H9 (cell line): ENCODE results near the gene CCDC91. TPM values are rescaled to one million over a fixed set of nuclear protein-coding genes. Genes with fewer than 3 reads are reported as not detected.

ENCODE experiments used
- DNase-seq: peaks from one replicate; pipeline ENCODE4 v3.0.0-alpha.2; 2017
- H2AFZ ChIP-seq: one replicate; pipeline ENCODE4 v1.6.1; 2013; ENCODE audit warnings: mild to moderate bottlenecking, low read length, control low read depth, moderate library complexity
- H2AK5ac ChIP-seq: 2 replicates; pipeline ENCODE4 v1.6.1; 2013; ENCODE audit warnings: low read length, control low read depth, mixed read lengths; ENCODE audit not compliant: insufficient read length
- H2BK120ac ChIP-seq: one replicate; pipeline ENCODE4 v1.6.1; 2013; ENCODE audit warnings: low read depth, mild to moderate bottlenecking, low read length, control low read depth, inconsistent platforms; ENCODE audit not compliant: poor library complexity, severe bottlenecking
- H2BK12ac ChIP-seq: 2 replicates; pipeline ENCODE4 v1.6.1; 2013; ENCODE audit warnings: low read length, control low read depth, mixed read lengths, low read depth; ENCODE audit not compliant: insufficient read length
- H2BK15ac ChIP-seq: 2 replicates; pipeline ENCODE4 v1.6.1; 2013; ENCODE audit warnings: low read depth, low read length, control low read depth
- H2BK20ac ChIP-seq: one replicate; pipeline ENCODE4 v1.6.1; 2013; ENCODE audit warnings: low read depth, mild to moderate bottlenecking, low read length, control low read depth, inconsistent platforms; ENCODE audit not compliant: poor library complexity, severe bottlenecking
- H2BK5ac ChIP-seq: 2 replicates; pipeline ENCODE4 v1.6.1; 2013; ENCODE audit warnings: low read length, control low read depth, mixed read lengths; ENCODE audit not compliant: insufficient read length
- H3K14ac ChIP-seq: 2 replicates; pipeline ENCODE4 v1.6.1; 2013; ENCODE audit warnings: low read length, control low read depth; ENCODE audit not compliant: insufficient read depth
- H3K18ac ChIP-seq: 2 replicates; pipeline ENCODE4 v1.6.1; 2013; ENCODE audit warnings: low read depth, mild to moderate bottlenecking, mixed read lengths, low read length, control low read depth; ENCODE audit not compliant: insufficient read length
- H3K23ac ChIP-seq: 2 replicates; pipeline ENCODE4 v1.6.1; 2013; ENCODE audit warnings: low read length, control low read depth, mixed read lengths, low read depth; ENCODE audit not compliant: insufficient read length
- H3K23me2 ChIP-seq: 2 replicates; pipeline ENCODE4 v1.6.1; 2013; ENCODE audit warnings: low read depth, mild to moderate bottlenecking, mixed read lengths, low read length, control low read depth; ENCODE audit not compliant: insufficient read length, poor library complexity, severe bottlenecking
- H3K27ac ChIP-seq: 2 replicates; pipeline ENCODE4 v1.5.1; 2013; ENCODE audit warnings: low read length, control low read depth, mixed read lengths, low read depth; ENCODE audit not compliant: insufficient read length
- H3K27me3 ChIP-seq: 2 replicates; pipeline ENCODE4 v1.6.1; 2013; ENCODE audit warnings: low read length, control low read depth, inconsistent platforms; ENCODE audit not compliant: insufficient read depth
- H3K4ac ChIP-seq: 2 replicates; pipeline ENCODE4 v1.6.1; 2013; ENCODE audit warnings: low read depth, mild to moderate bottlenecking, control low read depth, inconsistent platforms, low read length, moderate library complexity
- H3K4me1 ChIP-seq: 2 replicates; pipeline ENCODE4 v1.6.1; 2013; ENCODE audit warnings: low read length, control low read depth, inconsistent platforms; ENCODE audit not compliant: insufficient read depth
- H3K4me2 ChIP-seq: 2 replicates; pipeline ENCODE4 v1.6.1; 2013; ENCODE audit warnings: low read length, control low read depth, mixed read lengths; ENCODE audit not compliant: insufficient read length, insufficient read depth
- H3K56ac ChIP-seq: 2 replicates; pipeline ENCODE4 v1.6.1; 2013; ENCODE audit warnings: low read depth, mild to moderate bottlenecking, mixed read lengths, low read length, control low read depth; ENCODE audit not compliant: insufficient read length
- H3K79me1 ChIP-seq: 2 replicates; pipeline ENCODE4 v1.6.1; 2013; ENCODE audit warnings: low read depth, mild to moderate bottlenecking, moderate library complexity, low read length, control low read depth, inconsistent platforms; ENCODE audit not compliant: insufficient read depth, poor library complexity, severe bottlenecking
- H3K79me2 ChIP-seq: 2 replicates; pipeline ENCODE4 v1.6.1; 2013; ENCODE audit warnings: low read length, control low read depth, inconsistent platforms; ENCODE audit not compliant: insufficient read depth
- H3K9ac ChIP-seq: 2 replicates; pipeline ENCODE4 v1.6.1; 2013; ENCODE audit warnings: low read length, control low read depth, mixed read lengths; ENCODE audit not compliant: insufficient read length; ENCODE audit errors: extremely low read depth
- H3K9me3 ChIP-seq: one replicate; pipeline ENCODE4 v1.6.1; 2013; ENCODE audit warnings: low read depth, low read length, inconsistent platforms; ENCODE audit not compliant: control insufficient read depth
- H3T11ph ChIP-seq: one replicate; pipeline ENCODE4 v1.6.1; 2013; ENCODE audit warnings: mild to moderate bottlenecking, low read length, control low read depth, inconsistent platforms
- H4K20me1 ChIP-seq: one replicate; pipeline ENCODE4 v1.6.1; 2013; ENCODE audit not compliant: control insufficient read depth, insufficient read length, insufficient read depth
- H4K5ac ChIP-seq: 2 replicates; pipeline ENCODE4 v1.6.1; 2013; ENCODE audit warnings: low read depth, mild to moderate bottlenecking, mixed read lengths, low read length, control low read depth; ENCODE audit not compliant: insufficient read length
- H4K8ac ChIP-seq: replicated peaks from 2 replicates; pipeline ENCODE4 v1.6.1; 2013; ENCODE audit warnings: low read length, control low read depth, mixed read lengths, low read depth; ENCODE audit not compliant: insufficient read length
- H4K91ac ChIP-seq: 2 replicates; pipeline ENCODE4 v1.6.1; 2013; ENCODE audit warnings: low read depth, mild to moderate bottlenecking, moderate library complexity, mixed read lengths, low read length, control low read depth; ENCODE audit not compliant: insufficient read length
- H3K27ac Mint-ChIP-seq, 3 experiments: 2 replicates in 2 of 3; 3 replicates in 1 of 3; pipeline ENCODE4 v1.8.0; 2020 to 2021; ENCODE audit warnings: mixed read lengths in 3 of 3, mild to moderate bottlenecking in 1 of 3, moderate library complexity in 1 of 3
- H3K27me3 Mint-ChIP-seq: 2 replicates; pipeline ENCODE4 v1.8.0; 2021; ENCODE audit warnings: low read depth, mild to moderate bottlenecking, moderate library complexity, mixed read lengths
- H3K36me3 Mint-ChIP-seq, 3 experiments: 2 replicates in 2 of 3; 3 replicates in 1 of 3; pipeline ENCODE4 v1.8.0; 2020 to 2021; ENCODE audit warnings: low read depth in 3 of 3, mixed read lengths in 3 of 3; ENCODE audit not compliant: insufficient read depth in 1 of 3
- H3K4me1 Mint-ChIP-seq, 2 experiments: 2 replicates each; pipeline ENCODE4 v1.8.0; 2020; ENCODE audit warnings: mixed read lengths in 2 of 2
- H3K4me3 Mint-ChIP-seq, 2 experiments: 2 replicates in 1 of 2; 3 replicates in 1 of 2; pipeline ENCODE4 v1.8.0; 2020 to 2021; ENCODE audit warnings: mild to moderate bottlenecking in 2 of 2, mixed read lengths in 2 of 2, moderate library complexity in 1 of 2
- H3K9me3 Mint-ChIP-seq, 2 experiments: 2 replicates in 1 of 2; 3 replicates in 1 of 2; pipeline ENCODE4 v1.8.0; 2020; ENCODE audit warnings: mild to moderate bottlenecking in 2 of 2, mixed read lengths in 2 of 2, moderate library complexity in 1 of 2
- WGBS: extraction: QIAGEN DNeasy Blood & Tissue Kit; methylation state at CpG from one replicate; pipeline ENCODE4 v1.1.7; 2013; ENCODE audit warnings: missing lambda C conversion rate, low lambda C conversion rate, mixed read lengths; ENCODE audit not compliant: insufficient read length; ENCODE audit errors: extremely low coverage; 5-methylcytosine and 5-hydroxymethylcytosine counted together
- total RNA-seq: library from RNA; stranded (reverse); gene quantifications from 2 replicates; pipeline ENCODE4 v1.2.1, GENCODE V29; 2021
- TF ChIP-seq, protein P1 (sequence below): fragments of 200-600 bp; sonication (generic); conservative IDR thresholded peaks from 3 replicates; pipeline ENCODE4 v1.8.0; 2021; ENCODE audit warnings: antibody characterized with exemption, mild to moderate bottlenecking

CCDC91 gene
- total RNA-seq, 1 experiment from 2014 or later = 22.7 TPM

DNA sequence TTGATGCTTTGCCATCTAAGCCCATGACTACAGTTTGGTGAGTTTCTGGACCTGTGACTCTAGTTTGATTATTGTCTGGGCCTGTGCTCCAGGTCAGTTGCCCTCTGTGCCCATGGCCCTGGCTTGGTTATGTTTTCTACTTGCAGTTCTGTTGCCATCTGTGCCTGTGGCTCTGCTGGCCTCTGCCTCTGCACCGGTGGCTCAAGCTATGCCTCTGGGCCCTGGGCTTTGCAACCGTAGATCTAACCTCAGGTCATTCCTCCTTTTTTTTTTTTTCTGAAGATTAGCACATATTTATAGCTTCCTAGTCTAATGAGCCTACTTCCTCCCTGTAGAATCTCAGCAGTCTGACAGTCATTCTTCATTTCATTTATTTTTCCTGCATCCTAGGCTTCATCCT is 161.2 kb downstream of the CCDC91 start:
- no peak overlapping the region for H3K56ac ChIP-seq
- H2BK12ac ChIP-seq = no peak overlapping the region
- no peaks in the 10 kb centered on the region for H3K9me3 ChIP-seq
- no peaks in the 10 kb centered on the region for H4K20me1 ChIP-seq
- H3K18ac ChIP-seq = no peak overlapping the region
- no peak overlapping the region for H2AFZ ChIP-seq
- no peaks in the 10 kb centered on the region for H3K4me1 ChIP-seq
- no peaks in the 10 kb centered on the region for H3K23me2 ChIP-seq
- no peak overlapping the region for H2BK20ac ChIP-seq
- no peaks in the 10 kb centered on the region for H3K79me2 ChIP-seq
- Mint-ChIP-seq H3K4me1 (peaks cover 4 to 5% of the 10 kb centered on the region in 2 experiments; a peak in 3 of 4 replicates), H3K27ac (no peak overlapping the region; a peak in 1 of 7 replicates), H3K4me3 (no peak overlapping the region), H3K27me3 (no peaks in the 10 kb centered on the region), H3K9me3 (peaks cover 9 to 19% of the 10 kb centered on the region in 2 experiments; a peak in 4 of 5 replicates), H3K36me3 (peaks cover 18 to 38% (median 23%) of the 10 kb centered on the region in 3 experiments)
- no peak overlapping the region for H4K91ac ChIP-seq
- no peak overlapping the region for H2BK15ac ChIP-seq
- no CpG with 5 or more reads among the region's 2 CpGs for WGBS
- no peak overlapping the region for H4K8ac ChIP-seq
- H3K14ac ChIP-seq = no peak overlapping the region
- TF ChIP-seq, protein P1, sequence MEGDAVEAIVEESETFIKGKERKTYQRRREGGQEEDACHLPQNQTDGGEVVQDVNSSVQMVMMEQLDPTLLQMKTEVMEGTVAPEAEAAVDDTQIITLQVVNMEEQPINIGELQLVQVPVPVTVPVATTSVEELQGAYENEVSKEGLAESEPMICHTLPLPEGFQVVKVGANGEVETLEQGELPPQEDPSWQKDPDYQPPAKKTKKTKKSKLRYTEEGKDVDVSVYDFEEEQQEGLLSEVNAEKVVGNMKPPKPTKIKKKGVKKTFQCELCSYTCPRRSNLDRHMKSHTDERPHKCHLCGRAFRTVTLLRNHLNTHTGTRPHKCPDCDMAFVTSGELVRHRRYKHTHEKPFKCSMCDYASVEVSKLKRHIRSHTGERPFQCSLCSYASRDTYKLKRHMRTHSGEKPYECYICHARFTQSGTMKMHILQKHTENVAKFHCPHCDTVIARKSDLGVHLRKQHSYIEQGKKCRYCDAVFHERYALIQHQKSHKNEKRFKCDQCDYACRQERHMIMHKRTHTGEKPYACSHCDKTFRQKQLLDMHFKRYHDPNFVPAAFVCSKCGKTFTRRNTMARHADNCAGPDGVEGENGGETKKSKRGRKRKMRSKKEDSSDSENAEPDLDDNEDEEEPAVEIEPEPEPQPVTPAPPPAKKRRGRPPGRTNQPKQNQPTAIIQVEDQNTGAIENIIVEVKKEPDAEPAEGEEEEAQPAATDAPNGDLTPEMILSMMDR = no peak
- no peaks in the 10 kb centered on the region for H3K79me1 ChIP-seq
- no peak overlapping the region for H4K5ac ChIP-seq
- no peak overlapping the region for H3K4ac ChIP-seq
- H2AK5ac ChIP-seq = no peak overlapping the region
- no peaks in the 10 kb centered on the region for H3K27me3 ChIP-seq
- no peak overlapping the region for H2BK5ac ChIP-seq
- no peak overlapping the region for H3K27ac ChIP-seq
- no peak overlapping the region for H2BK120ac ChIP-seq
- no peak overlapping the region for H3K23ac ChIP-seq
- DNase-seq = no peak
- no peak overlapping the region for H3K9ac ChIP-seq
- no peak overlapping the region for H3T11ph ChIP-seq
- no peak overlapping the region for H3K4me2 ChIP-seq
